GM18511 (cell line): ENCODE results near the gene ZDHHC11B.
"Not testable (repeated sequence)": the region's sequence is repeated elsewhere in the genome, so short reads cannot be mapped to it uniquely, and the experiment has no call there.

Source experiments
- ATAC-seq: cut with Tn5 transposase; IDR thresholded peaks from one replicate; pipeline ENCODE4 v1.9.1; 2021; ENCODE audit warnings: mild to moderate bottlenecking, moderate library complexity; ENCODE audit not compliant: unreplicated experiment

Gene ZDHHC11B

GRCh38 chr5:787224-787856 lies 2.8 kb upstream of the ZDHHC11B start:
- ATAC-seq, result not testable (repeated sequence)

DNA sequence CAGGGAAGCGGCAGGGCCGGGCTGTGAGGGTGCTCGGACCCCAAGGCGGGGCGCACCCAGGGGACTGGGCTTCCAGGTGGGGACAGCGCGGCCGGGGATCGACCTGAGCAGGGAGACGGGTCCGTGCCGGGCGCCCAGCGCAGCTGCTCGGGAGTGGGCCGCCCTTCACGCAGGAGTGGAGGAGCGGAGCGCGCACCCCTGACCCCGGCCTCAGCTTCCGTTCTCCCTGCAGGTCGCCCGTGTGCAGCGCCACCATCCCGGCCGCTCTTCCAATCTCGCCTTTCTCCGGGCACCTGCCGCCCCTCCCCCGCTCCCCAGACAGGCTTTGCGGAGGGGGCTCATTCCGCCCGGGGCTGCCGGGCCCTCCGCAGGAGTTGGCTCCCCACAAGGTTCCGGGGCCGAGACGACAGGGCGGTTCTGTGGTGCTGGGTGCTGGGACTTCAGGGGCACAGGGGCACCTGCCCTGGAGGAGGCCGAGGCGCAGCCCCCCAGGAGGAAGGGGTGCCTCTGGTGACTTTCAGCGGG lies 714 bp upstream of the ZDHHC11B start:
- peak; percentile 23 for ATAC-seq

GRCh38 chr5:783881-784427 lies 575 bp downstream of the ZDHHC11B start:
- peak; percentile 8 for ATAC-seq

- ATAC-seq, result not testable (repeated sequence)
These were observed 1.3 kb downstream of the ZDHHC11B start for GRCh38 chr5:783049-783802.

GRCh38 chr5:782356-782755 lies 2.2 kb downstream of the ZDHHC11B start:
- ATAC-seq, result not testable (repeated sequence)

- not testable (repeated sequence) for ATAC-seq
These were observed 4.0 kb downstream of the ZDHHC11B start for GRCh38 chr5:780571-780970.

- ATAC-seq, result not testable (repeated sequence)
These were observed 5.6 kb downstream of the ZDHHC11B start for GRCh38 chr5:778967-779366.

DNA sequence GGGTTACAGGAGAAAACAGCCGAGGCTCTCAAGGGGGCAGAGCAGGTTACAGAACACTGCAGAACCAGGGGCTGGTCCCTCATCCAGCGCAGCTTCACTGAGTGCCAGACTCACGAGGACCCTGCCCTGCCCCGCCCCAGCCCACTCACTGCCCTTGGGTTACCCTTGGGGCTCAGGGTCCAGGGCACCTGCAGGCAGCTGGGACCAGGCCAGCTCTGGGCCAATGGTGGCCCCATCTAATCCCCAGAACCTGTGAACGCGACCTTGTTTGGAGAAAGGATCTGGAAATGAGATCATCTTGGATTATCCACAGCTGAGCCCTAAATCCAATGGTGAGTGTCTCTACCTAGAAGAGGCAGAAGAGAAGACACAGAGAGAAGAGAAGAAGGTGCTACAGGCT lies 6.1 kb downstream of the ZDHHC11B start:
- ATAC-seq, result not testable (repeated sequence)

DNA sequence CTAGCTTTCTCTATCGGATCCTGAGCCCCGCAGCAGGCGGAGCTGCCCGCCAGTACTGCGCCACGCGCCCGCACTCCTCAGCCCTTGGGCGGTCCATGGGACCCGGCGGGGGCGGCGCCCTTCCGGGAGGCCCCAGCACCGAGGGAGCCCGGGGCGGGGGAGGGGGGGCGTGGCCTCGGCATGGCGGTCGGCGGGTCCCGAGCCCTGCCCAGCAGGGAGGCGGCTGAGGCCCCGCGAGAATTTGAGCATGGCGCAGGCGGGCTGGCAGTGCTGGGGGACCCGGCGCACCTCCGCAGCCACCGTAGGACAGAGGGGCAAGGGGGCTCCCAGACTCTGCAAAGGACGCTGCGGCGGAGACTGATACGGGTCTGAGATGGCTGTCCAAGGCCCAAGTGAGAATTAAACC lies 6.8 kb downstream of the ZDHHC11B start:
- ATAC-seq, result no peak

DNA sequence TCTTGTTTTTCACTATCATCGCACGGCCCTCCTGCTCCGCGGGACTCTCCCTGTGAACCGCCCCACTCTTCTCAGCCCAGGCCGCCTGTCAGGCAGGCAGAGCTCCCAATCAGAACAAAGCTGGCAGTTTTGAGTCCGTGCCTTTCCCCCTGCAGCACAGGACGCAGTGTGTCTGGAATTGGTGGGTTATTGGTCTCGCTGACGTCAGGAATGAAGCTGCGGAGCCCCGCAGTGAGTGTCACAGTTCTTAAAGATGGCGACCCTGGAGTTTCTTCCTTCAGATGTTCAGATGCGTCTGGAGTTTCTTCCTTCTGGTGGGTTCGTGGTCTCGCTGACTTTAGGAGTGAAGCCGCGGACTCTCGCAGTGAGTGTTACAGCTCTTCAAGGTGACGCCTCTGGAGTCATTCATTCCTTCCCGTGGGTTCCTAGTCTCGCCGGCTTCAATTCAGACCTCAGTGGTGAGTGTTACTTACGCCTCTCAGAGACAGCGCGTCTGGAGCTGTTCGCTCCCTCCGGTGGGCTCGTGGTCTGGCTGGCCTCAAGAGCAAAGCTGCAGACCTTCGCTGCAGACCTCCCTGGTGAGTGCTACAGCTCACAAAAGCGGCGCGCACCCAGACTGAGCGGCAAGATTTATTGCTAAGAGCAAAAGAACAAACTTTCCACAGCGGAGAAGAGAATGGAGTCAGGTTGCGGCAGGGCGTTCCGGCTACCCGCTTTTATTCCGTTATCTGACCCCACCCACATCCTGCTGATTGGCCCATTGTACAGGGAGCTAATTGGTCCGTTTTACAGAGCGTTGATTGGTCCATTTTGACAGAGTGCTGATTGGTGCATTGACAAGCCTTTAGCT lies 7.4 kb downstream of the ZDHHC11B start:
- ATAC-seq, result no peak

GRCh38 chr5:775961-776861 lies 8.3 kb downstream of the ZDHHC11B start:
- no peak for ATAC-seq

- ATAC-seq, result not testable (repeated sequence)
These were observed 9.0 kb downstream of the ZDHHC11B start for GRCh38 chr5:775595-775960.

DNA sequence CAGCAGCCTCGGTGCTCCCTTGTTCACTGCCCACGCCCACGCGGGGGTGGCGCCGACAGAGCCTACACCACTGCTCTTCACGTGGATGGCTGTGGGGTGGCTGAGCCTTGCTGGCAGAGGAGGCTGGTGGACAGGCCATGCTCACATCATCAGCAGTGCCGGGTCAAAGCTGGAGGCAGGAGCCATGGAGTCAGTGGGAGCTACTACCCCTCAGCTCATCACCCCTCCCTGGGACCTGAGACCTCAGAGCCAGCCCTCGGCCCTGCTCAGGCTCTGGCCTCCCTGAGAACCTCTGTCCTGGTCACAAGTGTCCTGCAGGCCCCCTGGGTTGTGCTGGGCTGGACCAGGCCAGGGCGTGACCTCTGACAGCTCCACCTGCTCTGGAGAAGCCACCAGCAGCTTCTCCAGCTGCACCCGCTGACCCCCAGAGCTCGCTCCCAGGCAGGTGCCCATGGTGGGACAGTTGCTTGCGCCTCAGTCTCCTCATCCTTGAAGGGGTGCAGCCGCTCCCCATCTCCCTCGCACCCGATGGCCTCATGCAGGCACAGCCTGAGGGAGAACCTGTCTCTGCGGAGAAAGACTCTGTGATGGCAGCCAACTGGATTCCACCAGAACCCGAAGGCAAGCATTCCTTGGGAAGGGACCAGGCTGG lies 9.5 kb downstream of the ZDHHC11B start:
- not testable (repeated sequence) for ATAC-seq

DNA sequence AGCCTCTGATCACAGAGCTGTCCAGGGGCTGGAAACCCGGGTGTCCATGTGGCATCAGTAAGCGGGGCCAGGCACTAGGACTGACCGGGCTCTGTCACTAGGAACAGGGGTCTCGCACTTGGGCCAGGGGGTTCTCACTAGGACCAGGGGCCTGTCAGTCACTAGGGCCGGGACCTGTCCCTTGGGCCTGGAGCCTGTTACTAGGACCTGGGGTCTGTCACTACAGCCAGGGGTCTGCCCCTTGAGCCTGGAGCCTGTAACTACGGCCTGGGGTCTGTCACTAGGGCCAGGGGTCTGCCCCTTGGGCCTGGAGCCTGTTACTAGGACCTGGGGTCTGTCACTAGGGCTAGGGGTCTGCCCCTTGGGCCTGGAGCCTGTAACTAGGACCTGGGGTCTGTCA lies 10.2 kb downstream of the ZDHHC11B start:
- not testable (repeated sequence) for ATAC-seq

DNA sequence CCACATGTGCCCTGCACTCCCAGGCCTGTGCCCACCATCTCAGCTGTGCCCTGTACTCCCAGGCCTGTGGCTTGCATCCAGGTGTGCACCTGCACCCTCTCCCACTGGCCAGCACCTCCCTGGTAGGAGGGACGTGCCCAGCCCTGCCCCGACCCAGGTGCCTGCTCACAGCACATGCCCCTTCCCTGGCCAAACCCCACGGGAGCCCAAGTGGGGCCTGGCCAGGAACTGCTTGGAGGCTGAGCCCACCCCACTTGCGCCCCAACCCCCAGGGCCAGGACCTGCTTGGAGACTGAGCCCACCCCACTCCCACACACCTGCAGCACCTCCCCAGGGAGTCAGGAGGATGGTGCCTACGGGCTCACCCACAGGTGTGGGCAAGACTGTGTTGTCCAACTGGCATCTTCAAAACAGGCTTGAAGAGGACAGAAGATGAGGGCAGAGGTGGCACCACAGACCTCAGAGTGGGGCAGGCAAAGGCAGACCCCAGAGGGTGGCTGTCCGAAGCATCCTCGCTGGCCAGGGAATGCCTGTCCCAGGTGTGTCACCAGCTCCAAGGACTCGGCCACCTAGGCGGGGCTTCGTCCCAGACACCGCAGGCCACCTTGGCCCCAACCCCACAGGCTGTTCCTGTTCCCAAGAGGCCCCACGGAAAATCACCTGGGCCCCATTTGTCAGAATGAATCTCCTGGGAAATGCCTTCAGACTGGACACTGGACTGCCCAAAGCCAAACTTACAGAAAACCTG lies 10.8 kb downstream of the ZDHHC11B start:
- ATAC-seq, result no peak

- not testable (repeated sequence) for ATAC-seq
These were observed 11.6 kb downstream of the ZDHHC11B start for GRCh38 chr5:772931-773330.

DNA sequence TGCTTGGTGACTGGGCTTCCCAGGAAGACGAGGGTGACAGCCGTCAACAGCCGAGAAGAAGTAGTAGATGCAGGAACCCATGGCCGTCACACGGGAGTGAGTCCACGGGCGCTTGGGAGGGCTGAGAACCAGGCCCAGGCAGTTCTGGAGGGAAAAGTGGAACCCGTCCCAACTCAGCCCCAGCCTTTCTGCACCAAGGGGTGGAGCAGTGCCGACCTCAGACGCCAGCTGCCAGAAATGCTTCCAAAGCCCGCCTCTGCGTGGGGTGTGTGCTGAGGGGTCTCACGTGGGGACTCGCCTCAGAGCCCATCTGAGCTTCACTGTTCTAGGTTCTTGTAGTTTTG lies 12.0 kb downstream of the ZDHHC11B start:
- ATAC-seq, result not testable (repeated sequence)

DNA sequence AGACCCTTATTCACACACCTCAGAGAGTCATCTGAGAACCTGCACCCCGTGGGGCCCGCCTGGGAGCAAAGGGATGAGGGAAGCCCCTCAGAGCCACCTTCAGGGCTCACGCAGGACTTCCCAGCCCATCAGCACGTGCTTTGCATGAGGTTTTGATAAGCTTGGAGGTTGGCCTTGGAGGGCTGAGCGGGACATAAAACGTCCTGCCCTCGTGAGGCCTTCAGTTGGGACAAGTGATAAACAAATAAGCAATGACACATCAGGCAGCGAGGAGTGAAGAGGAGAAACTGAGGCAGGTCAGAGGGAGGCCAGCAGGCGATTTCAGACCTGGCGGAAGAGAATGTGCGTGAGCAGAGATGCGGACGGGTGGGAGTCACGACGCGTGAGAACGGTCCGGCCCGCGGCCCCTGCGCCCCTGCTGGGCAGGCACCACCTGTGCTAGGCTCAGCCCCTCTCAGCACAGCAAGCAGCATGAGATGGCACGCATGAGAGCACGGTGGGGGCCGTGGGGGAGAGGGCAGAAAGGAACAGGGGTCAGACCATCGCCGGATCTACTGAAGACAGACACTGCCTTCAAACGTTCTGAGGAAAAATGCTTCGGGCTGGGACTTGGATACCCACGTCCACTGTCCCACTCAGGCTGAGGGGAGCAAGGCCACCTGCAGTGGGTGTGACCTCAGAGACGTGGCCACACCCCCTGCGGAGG lies 12.5 kb downstream of the ZDHHC11B start:
- ATAC-seq, result not testable (repeated sequence)
